Measurements from ENCODE around the gene RHPN2. TPM values are rescaled to one million over a fixed set of nuclear protein-coding genes. Genes with fewer than 3 reads are reported as not detected.

Gene RHPN2
- total RNA-seq, 1 experiment from 2014 or later = 2.8 TPM

DNA sequence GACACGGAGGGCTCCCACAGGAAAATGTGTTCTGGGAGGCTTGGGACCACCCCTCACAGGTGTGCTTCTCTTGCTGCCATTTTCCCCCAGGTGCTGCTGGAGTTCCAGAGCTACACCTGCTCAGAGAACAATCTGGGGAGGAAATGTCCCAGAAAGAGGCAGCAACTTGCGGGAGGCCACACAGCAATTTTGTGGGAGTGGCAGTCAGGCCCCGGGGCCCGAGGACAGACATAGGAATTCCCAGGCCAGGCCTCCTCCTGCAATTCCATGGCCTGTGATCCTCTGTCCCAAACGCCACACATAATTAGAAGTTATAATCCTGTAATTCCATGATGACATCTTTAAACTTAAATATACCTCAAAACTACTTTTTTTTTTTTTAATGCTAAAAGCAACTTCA lies 1.8 kb downstream of the RHPN2 start:
- Histone ChIP-seq H3K79me2 (ENCODE audit: low read length) (peaks cover 20% of the 10 kb centered on the region), H3K27ac (ENCODE audit: low read length) (peak overlapping the region; percentile 28; the same call in 1 of the 2 replicates), H3K36me3 (ENCODE audit: insufficient read depth, low read length) (no peaks in the 10 kb centered on the region), H3K9me2 (replicated peaks; ENCODE audit: insufficient read depth, low read length) (no peaks in the 10 kb centered on the region), H4K20me1 (ENCODE audit: insufficient read depth, low read depth, low read length) (0 out of 2 replicates have a peak, but pooled peaks cover 7% of the 10 kb centered on the region), H3K27me3 (ENCODE audit: low read length) (no peaks in the 10 kb centered on the region), H3K4me1 (ENCODE audit: low read length) (peaks cover 17% of the 10 kb centered on the region), H3K9ac (ENCODE audit: low read length) (peak overlapping the region; percentile 42; the same call in 1 of the 2 replicates), H3K9me3 (ENCODE audit: low read length) (no peaks in the 10 kb centered on the region), H3K4me3 (ENCODE audit: low read length) (peak overlapping the region; percentile 69), H3K4me2 (ENCODE audit: low read depth, low read length, poor library complexity, severe bottlenecking) (peak overlapping the region; percentile 70), H2AFZ (ENCODE audit: low read length) (no peak overlapping the region)
- DNase-seq = no peak

DNA sequence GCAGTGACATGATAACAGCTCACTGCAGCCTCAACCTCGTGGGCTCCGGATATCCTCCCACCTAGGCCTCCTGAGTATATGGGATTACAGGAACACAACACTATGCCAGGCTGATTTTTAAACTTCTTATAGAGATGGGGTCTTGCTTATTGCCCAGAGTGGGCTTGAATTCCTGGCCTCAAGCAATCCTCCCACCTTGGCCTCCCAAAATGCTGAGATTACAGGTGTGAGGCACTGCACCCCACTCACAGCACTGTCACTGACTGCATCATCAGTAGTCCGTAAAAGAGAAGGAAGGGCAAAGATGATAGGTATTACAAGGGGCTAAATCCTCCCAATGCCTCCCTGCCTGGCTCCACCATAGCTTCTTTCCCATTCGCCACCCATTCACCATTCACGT lies 4.1 kb downstream of the RHPN2 start:
- Histone ChIP-seq H3K79me2 (ENCODE audit: low read length) (peaks cover 22% of the 10 kb centered on the region), H3K4me2 (ENCODE audit: low read depth, low read length, poor library complexity, severe bottlenecking) (no peak overlapping the region), H3K4me1 (ENCODE audit: low read length) (peaks cover 17% of the 10 kb centered on the region), H3K36me3 (ENCODE audit: insufficient read depth, low read length) (no peaks in the 10 kb centered on the region), H3K9ac (ENCODE audit: low read length) (no peak overlapping the region), H3K9me2 (replicated peaks; ENCODE audit: insufficient read depth, low read length) (no peaks in the 10 kb centered on the region), H3K27me3 (ENCODE audit: low read length) (no peaks in the 10 kb centered on the region), H3K9me3 (ENCODE audit: low read length) (no peaks in the 10 kb centered on the region), H4K20me1 (ENCODE audit: insufficient read depth, low read depth, low read length) (0 out of 2 replicates have a peak, but pooled peaks cover 7% of the 10 kb centered on the region), H3K4me3 (ENCODE audit: low read length) (no peak overlapping the region), H3K27ac (ENCODE audit: low read length) (no peak overlapping the region), H2AFZ (ENCODE audit: low read length) (no peak overlapping the region)
- no peak for DNase-seq

DNA sequence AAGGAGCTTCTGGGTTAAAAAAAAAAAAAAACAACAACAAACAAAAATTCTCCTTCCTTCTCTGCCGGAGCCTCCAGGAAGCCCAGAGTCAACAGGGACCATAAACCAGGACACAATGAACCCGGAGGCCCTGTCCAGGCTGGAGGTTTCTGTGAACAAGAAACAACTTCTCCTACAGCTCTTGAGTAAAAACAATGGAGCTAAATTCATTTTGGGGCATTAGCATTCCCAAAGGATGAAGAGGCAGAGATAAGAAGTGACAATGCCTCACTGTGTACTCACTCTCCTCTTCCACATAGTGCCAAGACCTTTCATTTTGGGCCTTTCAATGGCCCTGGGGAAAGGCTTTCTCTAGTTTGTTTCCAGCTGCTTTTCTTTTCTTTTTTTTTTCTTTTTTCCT lies 9.0 kb downstream of the RHPN2 start:
- H3K4me2 ChIP-seq (ENCODE audit: low read depth, low read length, poor library complexity, severe bottlenecking) = no peak overlapping the region
- no peaks in the 10 kb centered on the region for H3K4me1 ChIP-seq (ENCODE audit: low read length)
- peaks cover 17% of the 10 kb centered on the region for H3K79me2 ChIP-seq (ENCODE audit: low read length)
- H2AFZ ChIP-seq (ENCODE audit: low read length) = no peak overlapping the region
- H3K36me3 ChIP-seq (ENCODE audit: insufficient read depth, low read length) = no peaks in the 10 kb centered on the region
- no peaks in the 10 kb centered on the region for H3K27me3 ChIP-seq (ENCODE audit: low read length)
- no peak overlapping the region for H3K4me3 ChIP-seq (ENCODE audit: low read length)
- no peaks in the 10 kb centered on the region for H3K9me2 ChIP-seq (replicated peaks; ENCODE audit: insufficient read depth, low read length)
- no peaks in the 10 kb centered on the region for H3K9me3 ChIP-seq (ENCODE audit: low read length)
- no peaks in the 10 kb centered on the region for H4K20me1 ChIP-seq (ENCODE audit: insufficient read depth, low read depth, low read length)
- no peak overlapping the region for H3K27ac ChIP-seq (ENCODE audit: low read length)
- H3K9ac ChIP-seq (ENCODE audit: low read length) = no peak overlapping the region
- no peak for DNase-seq

DNA sequence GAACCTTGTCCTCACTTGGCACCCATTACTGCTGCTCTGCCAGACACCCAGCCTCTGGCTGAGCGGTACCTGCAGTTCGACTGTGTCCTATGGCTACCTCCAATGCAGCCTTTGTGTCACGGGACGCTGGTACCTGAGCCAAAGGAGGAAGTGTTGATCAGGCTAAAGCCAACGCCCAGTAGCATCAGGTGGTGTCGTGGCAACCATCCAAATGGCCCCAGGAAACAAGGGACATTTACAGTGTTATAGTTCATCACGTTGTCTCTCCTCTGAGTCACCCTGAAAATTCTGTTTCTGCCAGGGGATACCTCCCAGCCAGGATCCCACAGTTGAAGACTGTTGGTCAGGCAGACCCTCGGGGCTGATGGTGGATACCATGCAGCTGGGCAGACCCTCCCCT lies 10.1 kb downstream of the RHPN2 start:
- H2AFZ ChIP-seq (ENCODE audit: low read length) = no peak overlapping the region
- no peak overlapping the region for H3K27ac ChIP-seq (ENCODE audit: low read length)
- H3K9me3 ChIP-seq (ENCODE audit: low read length) = no peaks in the 10 kb centered on the region
- H3K4me2 ChIP-seq (ENCODE audit: low read depth, low read length, poor library complexity, severe bottlenecking) = no peak overlapping the region
- no peak overlapping the region for H3K4me3 ChIP-seq (ENCODE audit: low read length)
- DNase-seq = no peak
- H3K9ac ChIP-seq (ENCODE audit: low read length) = no peak overlapping the region
- H3K4me1 ChIP-seq (ENCODE audit: low read length) = no peaks in the 10 kb centered on the region
- H3K79me2 ChIP-seq (ENCODE audit: low read length) = peaks cover 16% of the 10 kb centered on the region
- H3K36me3 ChIP-seq (ENCODE audit: insufficient read depth, low read length) = no peaks in the 10 kb centered on the region
- H3K9me2 ChIP-seq (replicated peaks; ENCODE audit: insufficient read depth, low read length) = no peaks in the 10 kb centered on the region
- no peaks in the 10 kb centered on the region for H4K20me1 ChIP-seq (ENCODE audit: insufficient read depth, low read depth, low read length)
- H3K27me3 ChIP-seq (ENCODE audit: low read length) = no peaks in the 10 kb centered on the region

DNA sequence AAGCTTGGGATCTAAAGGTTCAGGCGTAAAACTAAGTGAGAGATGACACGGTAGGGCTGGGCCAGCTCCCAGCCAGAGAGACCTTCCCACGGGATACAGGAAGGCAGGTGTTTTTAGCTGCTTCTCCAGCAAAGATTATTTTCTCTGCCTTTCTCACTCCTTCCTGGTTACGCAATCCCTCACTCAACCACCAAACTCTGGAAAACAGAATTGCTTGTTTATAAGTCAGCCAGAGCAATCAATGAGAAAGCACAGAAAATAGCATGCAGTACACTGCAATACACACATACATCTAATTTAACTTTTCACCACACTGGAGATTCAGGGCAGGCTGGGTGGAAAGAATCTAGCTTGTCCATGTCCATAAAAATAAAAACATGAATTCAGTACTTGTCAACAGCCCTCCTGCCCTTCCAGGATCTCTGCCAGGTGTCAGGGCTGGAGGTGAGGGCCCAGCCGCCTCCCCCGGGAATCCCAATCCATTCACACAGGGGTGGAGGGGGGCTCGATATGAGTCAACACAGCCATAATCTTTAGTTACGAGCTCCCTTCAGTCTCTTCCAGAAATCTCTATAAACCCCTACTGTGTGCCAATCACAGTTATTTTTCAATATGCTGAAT lies 12.2 kb downstream of the RHPN2 start:
- H3K4me2 ChIP-seq (ENCODE audit: low read depth, low read length, poor library complexity, severe bottlenecking) = no peak overlapping the region
- peaks cover 21% of the 10 kb centered on the region for H3K79me2 ChIP-seq (ENCODE audit: low read length)
- no peaks in the 10 kb centered on the region for H3K27me3 ChIP-seq (ENCODE audit: low read length)
- no peak overlapping the region for H3K4me3 ChIP-seq (ENCODE audit: low read length)
- no peak overlapping the region for H2AFZ ChIP-seq (ENCODE audit: low read length)
- H3K9ac ChIP-seq (ENCODE audit: low read length) = no peak overlapping the region
- no peaks in the 10 kb centered on the region for H3K36me3 ChIP-seq (ENCODE audit: insufficient read depth, low read length)
- no peaks in the 10 kb centered on the region for H3K9me2 ChIP-seq (replicated peaks; ENCODE audit: insufficient read depth, low read length)
- H3K9me3 ChIP-seq (ENCODE audit: low read length) = no peaks in the 10 kb centered on the region
- no peaks in the 10 kb centered on the region for H4K20me1 ChIP-seq (ENCODE audit: insufficient read depth, low read depth, low read length)
- DNase-seq = no peak
- H3K27ac ChIP-seq (ENCODE audit: low read length) = no peak overlapping the region
- H3K4me1 ChIP-seq (ENCODE audit: low read length) = no peaks in the 10 kb centered on the region

DNA sequence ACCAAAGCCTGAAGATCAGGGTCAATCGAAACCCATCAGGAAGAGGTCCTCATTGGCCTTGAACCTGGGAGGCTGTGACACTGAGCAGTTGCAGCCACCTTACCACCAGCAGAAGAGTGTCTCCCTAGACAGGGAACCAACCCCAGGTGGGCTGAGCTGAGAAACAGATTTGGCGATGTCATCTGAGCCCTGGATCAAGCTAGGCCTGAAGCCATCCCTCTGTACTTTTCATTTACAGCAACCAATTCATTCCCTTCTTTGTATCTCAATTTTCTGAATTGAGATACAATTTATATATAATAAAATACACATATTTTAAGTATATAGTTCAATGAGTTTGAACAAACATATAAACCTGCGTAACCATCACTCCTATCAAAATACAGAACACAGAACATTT lies 14.6 kb downstream of the RHPN2 start:
- H3K4me1 ChIP-seq (ENCODE audit: low read length) = no peaks in the 10 kb centered on the region
- H3K9me2 ChIP-seq (replicated peaks; ENCODE audit: insufficient read depth, low read length) = no peaks in the 10 kb centered on the region
- H3K9me3 ChIP-seq (ENCODE audit: low read length) = no peaks in the 10 kb centered on the region
- DNase-seq = no peak
- H3K79me2 ChIP-seq (ENCODE audit: low read length) = peaks cover 17% of the 10 kb centered on the region
- H3K9ac ChIP-seq (ENCODE audit: low read length) = no peak overlapping the region
- H3K27ac ChIP-seq (ENCODE audit: low read length) = no peak overlapping the region
- H4K20me1 ChIP-seq (ENCODE audit: insufficient read depth, low read depth, low read length) = no peaks in the 10 kb centered on the region
- H3K4me3 ChIP-seq (ENCODE audit: low read length) = no peak overlapping the region
- no peak overlapping the region for H3K4me2 ChIP-seq (ENCODE audit: low read depth, low read length, poor library complexity, severe bottlenecking)
- H3K36me3 ChIP-seq (ENCODE audit: insufficient read depth, low read length) = no peaks in the 10 kb centered on the region
- no peaks in the 10 kb centered on the region for H3K27me3 ChIP-seq (ENCODE audit: low read length)
- H2AFZ ChIP-seq (ENCODE audit: low read length) = no peak overlapping the region

DNA sequence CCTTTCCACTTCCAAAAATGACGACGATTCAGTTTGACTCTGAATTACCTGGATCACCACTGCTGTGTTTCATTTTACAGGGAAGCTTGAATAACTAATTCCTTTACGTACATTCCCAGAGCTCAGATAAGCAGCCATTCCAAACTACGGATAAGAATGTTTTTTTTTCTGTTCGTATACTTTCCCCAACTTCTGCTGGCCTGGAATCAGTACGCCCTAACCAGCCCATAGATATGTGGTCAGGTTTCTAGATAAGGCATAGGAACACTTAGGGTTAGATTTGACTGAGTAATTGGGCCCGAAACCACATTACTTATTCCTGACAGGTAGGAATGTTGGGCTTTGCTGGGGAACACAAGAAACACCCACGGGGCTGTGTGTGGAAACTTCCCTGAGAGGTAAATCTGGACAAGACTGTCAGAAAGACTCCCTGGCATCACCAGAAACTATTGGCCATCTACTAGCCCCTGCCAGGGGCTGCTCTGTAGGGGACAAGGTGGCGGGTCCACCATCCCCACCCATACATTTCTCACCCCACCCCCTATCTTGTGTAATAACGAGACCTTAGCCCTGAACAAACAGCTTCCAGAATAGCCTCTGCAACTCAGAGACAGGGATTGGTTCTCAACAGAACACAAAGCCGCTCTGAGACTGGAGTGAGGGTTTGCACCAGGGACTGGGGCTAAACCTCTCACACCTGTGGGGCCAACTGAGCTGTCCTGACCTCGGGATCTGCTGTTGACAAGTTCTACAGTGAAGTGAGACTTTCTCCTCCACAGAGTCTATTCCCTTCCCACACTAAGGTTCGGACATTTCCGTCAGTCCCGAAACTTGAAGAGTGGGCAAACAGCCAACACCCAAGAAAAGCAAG lies 15.6 kb downstream of the RHPN2 start:
- Histone ChIP-seq H3K36me3 (ENCODE audit: insufficient read depth, low read length) (no peaks in the 10 kb centered on the region), H3K9me2 (replicated peaks; ENCODE audit: insufficient read depth, low read length) (no peaks in the 10 kb centered on the region), H3K4me1 (ENCODE audit: low read length) (no peaks in the 10 kb centered on the region), H3K27me3 (ENCODE audit: low read length) (no peaks in the 10 kb centered on the region), H3K4me2 (ENCODE audit: low read depth, low read length, poor library complexity, severe bottlenecking) (no peak overlapping the region), H3K27ac (ENCODE audit: low read length) (no peak overlapping the region), H3K79me2 (ENCODE audit: low read length) (peaks cover 11% of the 10 kb centered on the region), H2AFZ (ENCODE audit: low read length) (no peak overlapping the region), H3K9me3 (ENCODE audit: low read length) (no peaks in the 10 kb centered on the region), H4K20me1 (ENCODE audit: insufficient read depth, low read depth, low read length) (no peaks in the 10 kb centered on the region), H3K9ac (ENCODE audit: low read length) (no peak overlapping the region), H3K4me3 (ENCODE audit: low read length) (no peak overlapping the region)
- DNase-seq = no peak

DNA sequence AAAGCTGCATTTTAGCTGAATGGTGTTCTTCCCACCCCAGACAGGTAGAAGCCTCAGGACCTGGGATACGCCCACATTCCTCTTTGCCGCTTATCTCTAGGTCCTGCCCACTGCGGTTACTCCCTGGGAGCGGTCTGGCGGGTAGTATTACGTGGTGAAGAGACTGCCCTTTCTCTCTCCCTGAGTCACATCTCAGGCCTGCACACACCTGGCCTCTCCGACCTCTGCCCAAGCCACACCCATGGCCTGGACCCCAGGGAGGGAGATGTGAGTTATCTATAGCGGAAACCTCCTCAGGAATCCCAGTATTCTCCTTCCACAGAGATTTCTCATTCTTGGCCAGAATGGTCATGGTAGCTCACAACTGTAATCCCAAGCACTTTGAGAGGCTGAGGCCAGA lies 17.3 kb downstream of the RHPN2 start:
- DNase-seq = no peak
- Histone ChIP-seq H3K9me3 (ENCODE audit: low read length) (no peaks in the 10 kb centered on the region), H3K79me2 (ENCODE audit: low read length) (peaks cover 11% of the 10 kb centered on the region), H3K4me2 (ENCODE audit: low read depth, low read length, poor library complexity, severe bottlenecking) (no peak overlapping the region), H3K27me3 (ENCODE audit: low read length) (no peaks in the 10 kb centered on the region), H4K20me1 (ENCODE audit: insufficient read depth, low read depth, low read length) (no peaks in the 10 kb centered on the region), H3K4me1 (ENCODE audit: low read length) (no peaks in the 10 kb centered on the region), H2AFZ (ENCODE audit: low read length) (no peak overlapping the region), H3K9ac (ENCODE audit: low read length) (no peak overlapping the region), H3K9me2 (replicated peaks; ENCODE audit: insufficient read depth, low read length) (no peaks in the 10 kb centered on the region), H3K27ac (ENCODE audit: low read length) (no peak overlapping the region), H3K36me3 (ENCODE audit: insufficient read depth, low read length) (no peaks in the 10 kb centered on the region), H3K4me3 (ENCODE audit: low read length) (no peak overlapping the region)

All from Karpas-422 (cell line).